Mucosa of descending colon (tissue), 3 donors: ENCODE results near the gene POU2AF2. TPM values are rescaled to one million over a fixed set of nuclear protein-coding genes. Genes with fewer than 3 reads are reported as not detected.
"Not testable (repeated sequence)": the region's sequence is repeated elsewhere in the genome, so short reads cannot be mapped to it uniquely, and the experiment has no call there.

Source experiments
- ATAC-seq: fragments of 200-7000 bp; cut with Tn5 transposase; one replicate; pipeline ENCODE4 v1.9.1; 2020; ENCODE audit warnings: mild to moderate bottlenecking, moderate library complexity
- DNase-seq, 3 donors: peaks; one replicate each; pipeline ENCODE4 v3.0.0-alpha.2; 2020
- H3K36me3 ChIP-seq: fragments of 200-600 bp; one replicate; pipeline ENCODE4 v1.8.0; 2021; ENCODE audit warnings: low read depth, mild to moderate bottlenecking
- H3K4me1 ChIP-seq: fragments of 200-600 bp; one replicate; pipeline ENCODE4 v1.8.0; 2021; ENCODE audit warnings: low read depth, mild to moderate bottlenecking
- H3K4me3 ChIP-seq: fragments of 200-600 bp; one replicate; pipeline ENCODE4 v1.8.0; 2021; ENCODE audit warnings: mild to moderate bottlenecking
- H3K9me3 ChIP-seq: fragments of 200-600 bp; one replicate; pipeline ENCODE4 v1.8.0; 2021; ENCODE audit warnings: mild to moderate bottlenecking
- intact Hi-C, 2 donors: fragments of 100-400 bp; cut with DNase I in 1 of 2; cut with micrococcal nuclease in 1 of 2; formaldehyde crosslinking; loops; one replicate each; pipeline versions ENCODE4 v1.11.0 to v1.11.1; 2022; cut with DNase I, micrococcal nuclease
- total RNA-seq, 3 donors: library from RNA; stranded (reverse); fragmentation: NEBNext Ultra II Directional in 2 of 3; extraction: Animal tissue kit (Norgen Biotek cat#: 25700) in 2 of 3; gene quantifications; one replicate each; pipeline versions ENCODE4 v1.2.1 to v1.2.4, GENCODE V29; 2021 to 2023
- TF ChIP-seq, protein P1 (sequence below): fragments of 200-600 bp; IDR thresholded peaks from one replicate; pipeline ENCODE4 v1.8.0; 2022; ENCODE audit warnings: antibody characterized with exemption, mild to moderate bottlenecking
- donor health status: DM: no; HTN: no; CAD: no; lungs with moderate emphysema.
- donor health status: DM: no; HTN: no; CAD: no.
- donor health status: DM: no; HTN: yes; CAD: no.

Gene POU2AF2
- total RNA-seq, 3 donors from 2014 or later, result 1.0 to 2.1 (median 2.1) TPM

GRCh38 chr11:111207213-111207612 lies 38.3 kb upstream of the POU2AF2 start:
- no peak for DNase-seq
- H3K36me3 ChIP-seq, result no peaks in the 10 kb centered on the region
- TF ChIP-seq, protein P1, sequence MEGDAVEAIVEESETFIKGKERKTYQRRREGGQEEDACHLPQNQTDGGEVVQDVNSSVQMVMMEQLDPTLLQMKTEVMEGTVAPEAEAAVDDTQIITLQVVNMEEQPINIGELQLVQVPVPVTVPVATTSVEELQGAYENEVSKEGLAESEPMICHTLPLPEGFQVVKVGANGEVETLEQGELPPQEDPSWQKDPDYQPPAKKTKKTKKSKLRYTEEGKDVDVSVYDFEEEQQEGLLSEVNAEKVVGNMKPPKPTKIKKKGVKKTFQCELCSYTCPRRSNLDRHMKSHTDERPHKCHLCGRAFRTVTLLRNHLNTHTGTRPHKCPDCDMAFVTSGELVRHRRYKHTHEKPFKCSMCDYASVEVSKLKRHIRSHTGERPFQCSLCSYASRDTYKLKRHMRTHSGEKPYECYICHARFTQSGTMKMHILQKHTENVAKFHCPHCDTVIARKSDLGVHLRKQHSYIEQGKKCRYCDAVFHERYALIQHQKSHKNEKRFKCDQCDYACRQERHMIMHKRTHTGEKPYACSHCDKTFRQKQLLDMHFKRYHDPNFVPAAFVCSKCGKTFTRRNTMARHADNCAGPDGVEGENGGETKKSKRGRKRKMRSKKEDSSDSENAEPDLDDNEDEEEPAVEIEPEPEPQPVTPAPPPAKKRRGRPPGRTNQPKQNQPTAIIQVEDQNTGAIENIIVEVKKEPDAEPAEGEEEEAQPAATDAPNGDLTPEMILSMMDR, result no peak
- no peak overlapping the region for H3K4me3 ChIP-seq
- intact Hi-C loops, result no loop called here
- no peaks in the 10 kb centered on the region for H3K9me3 ChIP-seq
- H3K4me1 ChIP-seq, result no peaks in the 10 kb centered on the region
- ATAC-seq, result no peak

- TF ChIP-seq, protein P1, result no peak
- Histone ChIP-seq H3K4me3 (no peak overlapping the region), H3K4me1 (no peaks in the 10 kb centered on the region), H3K9me3 (no peaks in the 10 kb centered on the region), H3K36me3 (no peaks in the 10 kb centered on the region)
- intact Hi-C loops, result no loop called here
- DNase-seq (no peak), ATAC-seq (no peak)
Observed at GRCh38 chr11:111209543-111210355, 35.8 kb upstream of the POU2AF2 start.

- H3K4me1 ChIP-seq, result no peaks in the 10 kb centered on the region
- ATAC-seq, result no peak
- TF ChIP-seq, protein P1, result no peak
- no peaks in the 10 kb centered on the region for H3K9me3 ChIP-seq
- no peak overlapping the region for H3K4me3 ChIP-seq
- no peaks in the 10 kb centered on the region for H3K36me3 ChIP-seq
- intact Hi-C loops, result no loop called here
- no peak for DNase-seq
Observed at GRCh38 chr11:111213256-111213655, 32.3 kb upstream of the POU2AF2 start.

GRCh38 chr11:111220721-111221120 lies 24.8 kb upstream of the POU2AF2 start:
- no peaks in the 10 kb centered on the region for H3K9me3 ChIP-seq
- no peak for DNase-seq
- TF ChIP-seq, protein P1, result no peak
- no peak overlapping the region for H3K4me3 ChIP-seq
- no peak for ATAC-seq
- no peaks in the 10 kb centered on the region for H3K4me1 ChIP-seq
- intact Hi-C loops, result no loop called here
- H3K36me3 ChIP-seq, result no peaks in the 10 kb centered on the region

DNA sequence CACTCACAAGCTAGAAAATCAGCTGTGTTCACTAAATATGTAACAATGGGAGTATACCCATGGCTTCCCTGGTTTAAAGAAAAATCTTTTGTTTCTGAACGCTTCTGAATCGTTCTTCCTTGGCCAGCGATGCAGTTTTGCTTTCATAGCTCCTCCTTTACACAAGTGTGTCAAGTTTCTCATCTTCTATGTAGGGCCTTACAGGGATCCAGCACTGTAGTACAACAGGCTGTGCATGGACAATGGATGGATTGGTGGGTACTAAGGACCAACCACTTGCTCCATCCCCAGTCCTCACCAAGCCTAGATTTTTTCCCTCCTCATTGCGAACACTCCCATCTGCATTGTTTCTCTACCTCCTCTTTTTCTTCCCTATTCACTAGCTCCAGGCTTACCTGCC lies 24.3 kb upstream of the POU2AF2 start:
- Histone ChIP-seq H3K4me1 (no peaks in the 10 kb centered on the region), H3K36me3 (no peaks in the 10 kb centered on the region), H3K4me3 (no peak overlapping the region), H3K9me3 (no peaks in the 10 kb centered on the region)
- DNase-seq, result no peak
- ATAC-seq, result no peak
- TF ChIP-seq, protein P1, result no peak
- intact Hi-C loops, result no loop called here

DNA sequence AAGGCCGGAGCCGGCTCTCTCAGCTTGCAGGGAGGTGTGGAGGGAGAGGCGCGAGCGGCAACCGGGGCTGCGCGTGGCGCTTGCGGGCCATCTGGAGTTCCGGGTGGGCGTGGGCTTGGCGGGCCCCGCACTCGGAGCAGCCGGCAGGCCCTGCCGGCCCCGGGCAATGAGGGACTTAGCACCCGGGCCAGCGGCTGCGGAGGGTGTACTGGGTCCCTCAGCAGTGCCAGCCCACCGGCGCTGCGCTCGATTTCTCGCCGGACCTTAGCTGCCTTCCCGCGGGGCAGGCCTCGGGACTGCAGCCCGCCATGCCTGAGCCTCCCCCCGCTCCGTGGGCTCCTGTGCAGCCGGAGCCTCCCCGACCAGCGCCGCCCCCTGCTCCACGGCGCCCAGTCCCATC lies 23.6 kb upstream of the POU2AF2 start:
- intact Hi-C loops, H3K9me3 ChIP-seq, ATAC-seq, DNase-seq, H3K4me3 ChIP-seq, H3K4me1 ChIP-seq, H3K36me3 ChIP-seq: not testable (repeated sequence)

GRCh38 chr11:111222821-111223455 lies 22.6 kb upstream of the POU2AF2 start:
- H3K36me3 ChIP-seq, H3K4me1 ChIP-seq, H3K9me3 ChIP-seq, ATAC-seq, H3K4me3 ChIP-seq, intact Hi-C loops, DNase-seq: not testable (repeated sequence)
